Stimulated activated CD4-positive, alpha-beta T cell treated with anti-CD3 and anti-CD28 coated beads, Interleukin-1b, Interleukin-23, amount 100 ng/mL, for 24 hours (primary cell): ENCODE measurements around the gene MAP2K7.

Experiments used
- DNase-seq, 4 experiments: peaks; one replicate each; pipeline ENCODE4 v3.0.0-alpha.2; 2020; ENCODE audit warnings: low read depth in 4 of 4, low spot score in 1 of 4

The MAP2K7 gene

GRCh38 chr19:7918615-7919421 is 15.1 kb downstream of the MAP2K7 start:
- DNase-seq = no peak

DNA sequence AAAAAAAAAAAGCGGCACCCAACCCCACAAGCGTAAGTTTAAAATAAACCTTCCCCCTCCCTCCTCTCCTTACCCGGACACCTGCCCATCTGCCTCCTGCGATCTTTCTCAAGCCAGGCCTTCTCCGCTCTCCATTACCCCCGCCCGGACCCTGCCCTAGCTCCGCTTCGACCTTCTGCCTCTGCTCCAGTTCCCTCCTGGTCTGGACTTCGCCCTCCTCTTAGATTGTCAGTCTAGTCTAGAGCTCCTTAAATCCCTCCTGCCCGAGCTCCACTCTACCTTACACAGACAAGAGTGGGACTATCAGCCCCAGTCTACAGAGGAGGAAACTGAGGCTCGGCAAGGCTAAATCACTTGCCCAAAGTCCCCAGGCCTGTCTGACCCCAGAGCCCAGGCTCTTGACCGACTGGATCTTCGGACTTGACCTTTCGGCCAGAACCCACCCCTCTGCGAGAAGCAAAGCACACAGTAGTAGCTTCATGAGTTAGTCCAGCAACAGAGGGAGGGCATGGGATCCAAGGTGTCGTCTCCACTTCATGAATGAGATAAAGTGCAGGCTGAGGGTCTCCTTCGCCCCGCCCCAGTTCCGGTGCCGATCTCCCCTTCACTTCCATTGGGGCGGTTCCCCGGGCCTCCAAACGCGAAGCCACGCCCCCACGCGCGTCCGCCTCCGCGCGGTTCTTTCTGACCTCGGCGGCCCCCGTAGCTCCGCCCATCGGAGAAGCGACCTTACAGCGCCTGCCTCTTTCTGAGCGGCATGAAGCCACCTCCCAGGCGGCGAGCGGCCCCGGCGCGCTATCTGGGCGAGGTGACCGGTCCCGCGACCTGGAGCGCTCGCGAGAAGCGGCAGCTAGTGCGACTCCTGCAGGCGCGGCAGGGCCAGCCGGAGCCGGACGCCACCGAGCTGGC is 16.2 kb downstream of the MAP2K7 start, which contains the start of gene SNAPC2:
Gene SNAPC2 (plus strand): TSS at position 729 of the 909 bp plus-strand sequence. CDS start 29 bp downstream, at position 758.
- peak; percentile 87 to 96 (median 91) for DNase-seq

- DNase-seq = peak; percentile 100
Measured at GRCh38 chr19:7920519-7921301, 17.0 kb downstream of the MAP2K7 start.

GRCh38 chr19:7921302-7921966 is 17.8 kb downstream of the MAP2K7 start:
- no peak for DNase-seq

DNA sequence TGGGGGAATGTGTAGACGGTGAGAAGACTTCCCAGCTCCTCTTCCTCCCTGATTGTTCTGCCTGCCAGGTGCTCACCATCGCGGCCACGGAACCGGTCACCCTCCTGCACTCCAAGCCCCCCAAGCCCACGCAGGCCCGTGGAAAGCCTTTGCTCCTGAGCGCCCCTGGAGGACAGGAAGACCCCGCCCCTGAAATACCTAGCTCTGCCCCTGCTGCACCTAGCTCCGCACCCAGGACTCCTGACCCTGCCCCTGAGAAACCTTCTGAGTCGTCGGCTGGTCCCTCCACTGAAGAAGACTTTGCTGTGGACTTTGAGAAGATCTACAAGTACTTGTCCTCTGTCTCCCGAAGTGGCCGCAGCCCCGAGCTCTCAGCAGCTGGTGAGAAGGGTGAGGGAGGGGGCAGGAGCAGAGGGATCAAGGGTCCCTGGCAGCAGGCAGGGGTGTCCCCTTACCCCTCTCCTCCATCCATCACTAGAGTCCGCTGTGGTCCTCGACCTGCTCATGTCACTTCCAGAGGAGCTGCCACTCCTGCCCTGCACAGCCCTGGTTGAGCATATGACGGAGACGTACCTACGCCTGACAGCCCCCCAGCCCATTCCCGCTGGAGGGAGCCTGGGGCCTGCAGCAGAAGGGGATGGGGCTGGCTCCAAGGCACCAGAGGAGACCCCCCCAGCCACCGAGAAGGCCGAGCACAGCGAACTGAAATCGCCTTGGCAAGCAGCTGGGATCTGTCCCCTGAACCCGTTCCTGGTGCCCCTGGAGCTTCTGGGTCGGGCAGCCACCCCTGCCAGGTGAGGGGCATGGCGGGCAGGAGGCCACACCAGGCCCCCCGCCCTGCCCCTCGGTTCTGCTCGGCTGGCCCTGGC is 18.5 kb downstream of the MAP2K7 start:
- no peak for DNase-seq

- no peak for DNase-seq
Measured at GRCh38 chr19:7922836-7923195, 19.1 kb downstream of the MAP2K7 start.

DNA sequence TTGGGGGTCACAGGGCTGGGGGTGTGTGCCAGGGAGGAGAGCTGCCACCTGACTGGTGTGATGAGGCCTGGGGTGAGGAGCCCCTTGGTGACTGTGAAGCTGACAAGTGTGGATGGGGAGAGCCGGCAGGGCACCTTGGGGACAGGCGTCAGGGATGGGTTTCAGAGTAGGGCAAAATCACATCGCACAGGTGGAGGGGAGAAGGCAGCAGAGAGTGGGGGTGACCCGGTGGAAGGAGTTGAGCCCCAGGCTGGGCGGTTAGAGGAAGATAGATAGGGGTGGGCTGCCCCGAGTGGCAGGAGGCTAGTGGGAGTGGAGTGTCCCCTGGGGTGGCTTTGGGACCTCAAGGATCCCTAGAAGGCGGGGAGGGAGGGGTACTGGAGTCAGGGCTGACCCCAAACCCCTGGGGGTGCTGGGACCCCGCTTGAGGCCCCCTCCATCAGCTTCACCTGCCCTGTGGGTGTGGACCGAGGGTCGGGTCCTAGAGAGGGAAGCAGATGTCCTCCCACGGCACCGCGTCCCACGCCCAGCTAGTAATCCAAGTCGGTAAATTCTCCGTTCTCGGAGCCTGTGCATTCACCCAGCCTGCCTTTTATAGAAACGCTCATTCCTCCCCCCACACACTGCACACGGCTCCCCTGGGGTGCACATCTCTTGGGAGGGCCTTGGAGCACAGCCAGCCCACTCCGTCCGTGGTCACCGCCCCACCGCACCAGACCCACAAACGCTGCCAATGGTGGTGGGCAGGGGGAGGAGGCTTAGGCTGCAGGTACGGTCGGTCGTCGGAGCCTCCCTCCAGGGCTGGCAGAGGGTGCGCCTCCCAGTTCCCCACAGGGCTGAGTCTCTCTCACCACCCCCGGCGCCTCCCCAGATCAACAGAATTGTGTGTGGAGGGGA is 19.9 kb downstream of the MAP2K7 start:
- DNase-seq = no peak

GRCh38 chr19:7924241-7924640 is 20.6 kb downstream of the MAP2K7 start:
- no peak for DNase-seq

GRCh38 chr19:7924651-7925170 is 21.0 kb downstream of the MAP2K7 start:
- no peak for DNase-seq

- DNase-seq = peak in 3 of 4 experiments; percentile 59 to 67 (median 60)
Measured at GRCh38 chr19:7925171-7925851, 21.6 kb downstream of the MAP2K7 start.

GRCh38 chr19:7926021-7926726 is 22.5 kb downstream of the MAP2K7 start, which contains the start of gene CTXN1:
TSS of gene CTXN1 (minus strand) at chr19:7926135. CDS start at chr19:7925538, 597 bp downstream.
- DNase-seq = peak; percentile 53 to 76 (median 66)

- no peak for DNase-seq
Measured at GRCh38 chr19:7926727-7927604, 23.3 kb downstream of the MAP2K7 start.

DNA sequence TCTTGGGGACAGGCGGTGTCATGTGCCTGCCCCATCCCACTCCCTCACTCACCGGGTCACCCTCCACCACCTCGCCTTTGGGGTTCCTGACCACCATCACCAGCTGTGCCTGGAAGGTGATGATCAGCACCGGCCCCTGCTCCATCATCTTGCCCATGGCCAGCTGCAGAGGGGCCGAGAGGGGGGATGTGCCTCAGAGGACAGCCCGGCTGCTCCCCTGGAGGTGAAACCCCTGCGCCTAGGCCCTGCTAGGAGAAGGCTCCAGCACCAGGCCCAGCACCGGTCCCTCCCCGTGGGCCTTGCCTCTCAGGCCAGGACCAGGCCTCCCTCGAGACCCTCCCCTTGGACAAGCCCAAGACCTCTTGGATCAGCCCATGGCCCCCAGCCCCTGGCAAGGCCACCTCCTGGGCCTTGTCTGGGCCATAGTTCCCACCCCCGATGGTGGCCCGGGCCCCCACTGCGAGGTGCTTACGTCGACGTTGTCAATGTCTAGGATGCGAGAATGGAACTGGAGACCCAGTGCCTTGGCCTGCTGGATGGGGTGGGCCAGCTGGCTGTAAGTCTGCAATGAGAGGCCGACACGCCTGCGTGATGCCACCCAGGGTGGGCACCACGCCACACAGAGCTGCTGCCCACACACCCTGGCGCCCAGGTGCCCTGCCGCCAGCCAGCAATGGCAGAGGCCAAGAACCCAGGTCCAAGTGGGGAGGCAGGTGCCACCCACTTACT is 24.1 kb downstream of the MAP2K7 start:
- DNase-seq = no peak

GRCh38 chr19:7928334-7928706 is 24.6 kb downstream of the MAP2K7 start:
- DNase-seq = no peak
